ENCODE results near the gene EBF3. TPM values are rescaled to one million over a fixed set of nuclear protein-coding genes. Genes with fewer than 3 reads are reported as not detected.

The EBF3 gene
- total and polyA plus RNA-seq, 3 donors from 2014 or later, result 4.0 to 7.6 (median 6.0) TPM

DNA sequence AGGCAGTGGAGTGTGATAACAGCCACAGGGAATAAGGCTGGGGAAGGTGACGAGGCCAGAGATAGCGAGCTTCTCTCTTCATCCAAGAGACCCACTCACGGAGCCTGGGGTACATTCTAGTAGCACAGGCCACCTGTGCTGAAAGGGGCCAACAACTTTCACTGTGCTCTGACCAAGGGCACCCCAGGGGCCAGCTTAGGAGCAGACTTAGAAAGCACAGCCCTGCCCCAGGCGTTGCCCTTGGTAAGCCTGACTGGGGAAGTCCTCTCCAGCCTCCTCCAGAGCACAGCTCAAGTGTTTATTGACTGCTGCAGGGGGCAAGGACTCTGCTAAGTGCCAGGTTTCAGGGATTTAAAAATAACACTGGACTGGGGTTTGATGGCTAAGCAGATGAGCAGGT, 44.7 kb downstream of the EBF3 start:
- Histone ChIP-seq H3K36me3 (ENCODE audit: low read depth, missing control alignments) (no peaks in the 10 kb centered on the region), H3K4me3 (no peak overlapping the region), H3K27me3 (no peaks in the 10 kb centered on the region), H3K9me3 (no peaks in the 10 kb centered on the region), H3K27ac (no peak overlapping the region), H3K4me1 (no peaks in the 10 kb centered on the region)
- intact Hi-C loops (cut with DNase I; ENCODE audit: low total_unique reads), result no loop called here
- WGBS, 2 donors, result 93 to 95% methylated on average over 4 of the region's 4 CpGs
- no peak for DNase-seq
- TF ChIP-seq POLR2A (IDR thresholded peaks at IDR 0.05), result no peak
- TF ChIP-seq, protein P1, sequence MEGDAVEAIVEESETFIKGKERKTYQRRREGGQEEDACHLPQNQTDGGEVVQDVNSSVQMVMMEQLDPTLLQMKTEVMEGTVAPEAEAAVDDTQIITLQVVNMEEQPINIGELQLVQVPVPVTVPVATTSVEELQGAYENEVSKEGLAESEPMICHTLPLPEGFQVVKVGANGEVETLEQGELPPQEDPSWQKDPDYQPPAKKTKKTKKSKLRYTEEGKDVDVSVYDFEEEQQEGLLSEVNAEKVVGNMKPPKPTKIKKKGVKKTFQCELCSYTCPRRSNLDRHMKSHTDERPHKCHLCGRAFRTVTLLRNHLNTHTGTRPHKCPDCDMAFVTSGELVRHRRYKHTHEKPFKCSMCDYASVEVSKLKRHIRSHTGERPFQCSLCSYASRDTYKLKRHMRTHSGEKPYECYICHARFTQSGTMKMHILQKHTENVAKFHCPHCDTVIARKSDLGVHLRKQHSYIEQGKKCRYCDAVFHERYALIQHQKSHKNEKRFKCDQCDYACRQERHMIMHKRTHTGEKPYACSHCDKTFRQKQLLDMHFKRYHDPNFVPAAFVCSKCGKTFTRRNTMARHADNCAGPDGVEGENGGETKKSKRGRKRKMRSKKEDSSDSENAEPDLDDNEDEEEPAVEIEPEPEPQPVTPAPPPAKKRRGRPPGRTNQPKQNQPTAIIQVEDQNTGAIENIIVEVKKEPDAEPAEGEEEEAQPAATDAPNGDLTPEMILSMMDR (IDR thresholded peaks at IDR 0.05), result no peak

DNA sequence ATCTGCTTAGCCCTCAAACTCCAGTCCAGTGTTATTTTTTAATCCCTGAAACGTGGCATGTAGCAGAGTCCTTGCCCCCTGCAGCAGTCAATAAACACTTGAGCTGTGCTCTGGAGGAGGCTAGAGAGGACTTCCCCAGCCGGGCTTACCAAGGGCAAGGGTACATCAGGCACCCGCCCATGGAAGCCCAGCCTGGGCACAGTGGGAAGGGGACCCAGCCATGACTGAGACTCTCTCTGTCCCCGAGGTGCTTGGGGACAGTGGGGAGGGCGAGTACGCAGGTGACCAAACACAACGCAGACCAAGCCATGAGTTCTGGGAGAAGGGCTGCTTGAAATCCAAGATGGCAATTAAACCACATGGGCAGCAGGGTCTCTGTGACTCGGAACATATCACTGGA, 45.2 kb downstream of the EBF3 start:
- H3K4me3 ChIP-seq, result no peak overlapping the region

DNA sequence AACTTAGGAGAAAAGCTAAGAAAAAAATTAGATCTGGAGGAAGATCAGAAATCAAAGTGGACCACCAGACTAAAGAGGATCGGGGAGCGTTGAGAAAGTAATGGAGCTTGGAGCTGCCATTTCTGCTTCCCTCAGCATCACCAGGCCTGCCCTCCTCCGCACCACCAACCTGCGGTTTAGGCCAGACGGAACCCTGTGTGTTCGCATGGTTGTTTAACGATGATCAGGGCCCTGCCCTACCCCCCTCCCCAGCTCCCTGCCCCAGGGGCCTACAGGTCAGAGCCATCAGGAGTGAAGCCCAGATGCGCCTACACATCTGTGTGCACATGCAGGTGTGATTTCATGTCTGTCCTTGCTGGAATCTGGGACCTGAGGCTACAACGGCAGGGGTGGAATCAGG, 45.7 kb downstream of the EBF3 start:
- Histone ChIP-seq H3K4me3 (no peak overlapping the region), H3K36me3 (ENCODE audit: low read depth, missing control alignments) (no peaks in the 10 kb centered on the region), H3K27me3 (no peaks in the 10 kb centered on the region), H3K27ac (no peak overlapping the region), H3K9me3 (no peaks in the 10 kb centered on the region), H3K4me1 (no peaks in the 10 kb centered on the region)
- no peak for DNase-seq
- intact Hi-C loops (cut with DNase I; ENCODE audit: low total_unique reads), result no loop called here
- 94 to 96% methylated on average over 9 of the region's 9 CpGs for WGBS, 2 donors
- TF ChIP-seq, protein P1 (IDR thresholded peaks at IDR 0.05), result no peak
- no peak for TF ChIP-seq POLR2A (IDR thresholded peaks at IDR 0.05)

More for the DNA sequence above, 45.2 kb downstream of the EBF3 start:
- no peak for TF ChIP-seq POLR2A (IDR thresholded peaks at IDR 0.05)
- TF ChIP-seq, protein P1 (IDR thresholded peaks at IDR 0.05), result no peak
- intact Hi-C loops (cut with DNase I; ENCODE audit: low total_unique reads), result no loop called here
- H3K4me1 ChIP-seq, result no peaks in the 10 kb centered on the region
- H3K27me3 ChIP-seq, result no peaks in the 10 kb centered on the region
- no peaks in the 10 kb centered on the region for H3K36me3 ChIP-seq (ENCODE audit: low read depth, missing control alignments)
- H3K27ac ChIP-seq, result no peak overlapping the region
- DNase-seq, result no peak
- WGBS, 2 donors, result 83 to 92% methylated on average over 8 of the region's 8 CpGs
- H3K9me3 ChIP-seq, result no peaks in the 10 kb centered on the region

DNA sequence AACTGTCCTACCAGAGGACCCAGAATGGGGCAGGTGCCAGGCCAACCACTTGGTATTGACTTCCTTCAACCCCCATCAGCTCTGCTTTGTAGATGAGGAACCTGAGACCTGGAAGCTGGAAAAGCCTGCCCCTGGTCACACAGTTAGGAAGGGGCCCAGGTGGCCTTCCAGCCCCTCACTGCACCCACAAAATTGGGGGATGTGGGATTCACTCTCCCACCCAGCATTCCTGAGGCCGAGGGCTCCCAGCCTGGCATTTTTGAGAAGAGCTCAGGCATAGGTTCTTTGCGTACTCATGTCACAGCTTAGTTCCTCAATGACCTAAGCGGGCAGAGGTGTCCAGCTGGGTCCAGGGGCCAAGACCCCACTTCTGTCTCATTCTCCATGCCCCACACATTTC, 46.1 kb downstream of the EBF3 start:
- intact Hi-C loops (cut with DNase I; ENCODE audit: low total_unique reads), result no loop called here

DNA sequence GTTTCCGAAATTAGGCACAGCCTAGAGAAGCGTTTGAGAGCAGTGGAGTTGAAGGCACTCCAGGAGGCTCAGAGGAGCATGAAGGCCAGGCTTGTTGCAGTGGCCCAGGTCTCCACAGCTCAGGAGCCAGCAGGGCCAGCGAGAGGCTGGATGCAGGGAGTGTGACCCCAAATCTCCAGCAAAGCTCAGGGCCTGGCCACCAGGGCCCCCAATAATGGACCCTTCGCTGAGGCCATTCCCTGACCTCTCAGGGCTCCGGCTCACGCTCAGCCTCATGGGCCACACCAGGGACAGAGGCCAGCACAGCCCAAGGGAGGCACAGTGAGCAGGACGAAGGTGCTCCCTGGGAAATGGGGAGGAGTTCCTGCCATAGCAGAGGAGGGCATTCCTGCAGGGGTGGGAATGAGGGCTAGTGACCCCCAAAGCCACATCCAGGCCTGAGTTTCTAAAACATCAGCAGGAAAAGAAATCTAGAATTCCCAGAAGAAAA, 47.5 kb downstream of the EBF3 start:
- Histone ChIP-seq H3K9me3 (no peaks in the 10 kb centered on the region), H3K27ac (no peak overlapping the region), H3K27me3 (no peaks in the 10 kb centered on the region), H3K4me3 (no peak overlapping the region), H3K36me3 (ENCODE audit: low read depth, missing control alignments) (no peaks in the 10 kb centered on the region), H3K4me1 (no peaks in the 10 kb centered on the region)
- no peak for DNase-seq
- 94 to 95% methylated on average over 7 of the region's 7 CpGs for WGBS, 2 donors
- TF ChIP-seq POLR2A (IDR thresholded peaks at IDR 0.05), result no peak
- TF ChIP-seq, protein P1 (IDR thresholded peaks at IDR 0.05), result no peak
- intact Hi-C loops (cut with DNase I; ENCODE audit: low total_unique reads), result no loop called here

More for the DNA sequence above, 46.1 kb downstream of the EBF3 start:
- Histone ChIP-seq H3K4me3 (no peak overlapping the region), H3K27ac (no peak overlapping the region), H3K4me1 (no peaks in the 10 kb centered on the region), H3K27me3 (no peaks in the 10 kb centered on the region), H3K9me3 (no peaks in the 10 kb centered on the region), H3K36me3 (ENCODE audit: low read depth, missing control alignments) (no peaks in the 10 kb centered on the region)
- TF ChIP-seq, protein P1 (IDR thresholded peaks at IDR 0.05), result no peak
- TF ChIP-seq POLR2A (IDR thresholded peaks at IDR 0.05), result no peak
- WGBS, 2 donors, result 94 to 96% methylated on average over 3 of the region's 3 CpGs
- DNase-seq, result no peak
